DND-41 (cell line): ENCODE measurements around the gene HIBCH.

Experiments used
- ATAC-seq: fragments of 200-7000 bp; cut with Tn5 transposase; 3 replicates; pipeline ENCODE4 v1.9.1; 2021; ENCODE audit warnings: low read depth; ENCODE audit not compliant: insufficient read depth
- DNase-seq: peaks from one replicate; pipeline ENCODE4 v3.0.0-alpha.2; 2020
- H2AFZ ChIP-seq: 2 replicates; pipeline ENCODE4 v1.6.0; 2012; ENCODE audit warnings: low read depth, low read length
- H3K27ac ChIP-seq: 2 replicates; pipeline ENCODE4 v1.5.1; 2012; ENCODE audit warnings: low read length, inconsistent platforms
- H3K27me3 ChIP-seq: fragments of 200-600 bp; sonication (generic); 2 replicates; pipeline ENCODE4 v1.6.0; 2012; ENCODE audit warnings: low read length, mild to moderate bottlenecking, inconsistent platforms; ENCODE audit not compliant: insufficient read depth, poor library complexity
- H3K36me3 ChIP-seq: 2 replicates; pipeline ENCODE4 v1.5.1; 2012; ENCODE audit warnings: low read length, inconsistent platforms; ENCODE audit not compliant: insufficient read depth
- H3K4me1 ChIP-seq: 2 replicates; pipeline ENCODE4 v1.5.1; 2012; ENCODE audit warnings: mild to moderate bottlenecking, low read length; ENCODE audit not compliant: insufficient read depth
- H3K4me2 ChIP-seq: 2 replicates; pipeline ENCODE4 v1.6.0; 2012; ENCODE audit warnings: mild to moderate bottlenecking, moderate library complexity, low read length, inconsistent platforms; ENCODE audit not compliant: insufficient read depth
- H3K4me3 ChIP-seq, 2 experiments: fragments of 200-600 bp in 1 of 2; shearing (Covaris generic) in 1 of 2; 2 replicates each; pipeline ENCODE4 v1.5.1; 2012 to 2016; ENCODE audit warnings: inconsistent platforms in 2 of 2, low read length in 2 of 2, mild to moderate bottlenecking in 2 of 2, low read depth in 1 of 2, moderate library complexity in 1 of 2
- H3K79me2 ChIP-seq: 2 replicates; pipeline ENCODE4 v1.6.0; 2012; ENCODE audit warnings: low read length, inconsistent platforms; ENCODE audit not compliant: insufficient read depth
- H3K9ac ChIP-seq: 2 replicates; pipeline ENCODE4 v1.6.0; 2012; ENCODE audit warnings: low read depth, mild to moderate bottlenecking, inconsistent platforms, low read length, moderate library complexity
- H3K9me3 ChIP-seq: 2 replicates; pipeline ENCODE4 v1.5.1; 2012; ENCODE audit warnings: low read length, moderate library complexity, mild to moderate bottlenecking, inconsistent platforms; ENCODE audit not compliant: insufficient read depth, severe bottlenecking
- H4K20me1 ChIP-seq: 2 replicates; pipeline ENCODE4 v1.6.0; 2012; ENCODE audit warnings: low read length; ENCODE audit not compliant: insufficient read depth
- EZH2 ChIP-seq: IDR thresholded peaks from 3 replicates; pipeline ENCODE4 v1.6.1; 2012; ENCODE audit warnings: borderline replicate concordance, low read depth, mild to moderate bottlenecking, moderate library complexity, low read length, inconsistent platforms; ENCODE audit not compliant: severe bottlenecking
- TF ChIP-seq, protein P1 (sequence below): IDR thresholded peaks from 2 replicates; pipeline ENCODE4 v1.5.1; 2012; ENCODE audit warnings: borderline replicate concordance, low read length, moderate library complexity, mild to moderate bottlenecking; ENCODE audit not compliant: poor library complexity, severe bottlenecking; ENCODE audit errors: extremely low read depth

The HIBCH gene, protein sequence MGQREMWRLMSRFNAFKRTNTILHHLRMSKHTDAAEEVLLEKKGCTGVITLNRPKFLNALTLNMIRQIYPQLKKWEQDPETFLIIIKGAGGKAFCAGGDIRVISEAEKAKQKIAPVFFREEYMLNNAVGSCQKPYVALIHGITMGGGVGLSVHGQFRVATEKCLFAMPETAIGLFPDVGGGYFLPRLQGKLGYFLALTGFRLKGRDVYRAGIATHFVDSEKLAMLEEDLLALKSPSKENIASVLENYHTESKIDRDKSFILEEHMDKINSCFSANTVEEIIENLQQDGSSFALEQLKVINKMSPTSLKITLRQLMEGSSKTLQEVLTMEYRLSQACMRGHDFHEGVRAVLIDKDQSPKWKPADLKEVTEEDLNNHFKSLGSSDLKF

DNA sequence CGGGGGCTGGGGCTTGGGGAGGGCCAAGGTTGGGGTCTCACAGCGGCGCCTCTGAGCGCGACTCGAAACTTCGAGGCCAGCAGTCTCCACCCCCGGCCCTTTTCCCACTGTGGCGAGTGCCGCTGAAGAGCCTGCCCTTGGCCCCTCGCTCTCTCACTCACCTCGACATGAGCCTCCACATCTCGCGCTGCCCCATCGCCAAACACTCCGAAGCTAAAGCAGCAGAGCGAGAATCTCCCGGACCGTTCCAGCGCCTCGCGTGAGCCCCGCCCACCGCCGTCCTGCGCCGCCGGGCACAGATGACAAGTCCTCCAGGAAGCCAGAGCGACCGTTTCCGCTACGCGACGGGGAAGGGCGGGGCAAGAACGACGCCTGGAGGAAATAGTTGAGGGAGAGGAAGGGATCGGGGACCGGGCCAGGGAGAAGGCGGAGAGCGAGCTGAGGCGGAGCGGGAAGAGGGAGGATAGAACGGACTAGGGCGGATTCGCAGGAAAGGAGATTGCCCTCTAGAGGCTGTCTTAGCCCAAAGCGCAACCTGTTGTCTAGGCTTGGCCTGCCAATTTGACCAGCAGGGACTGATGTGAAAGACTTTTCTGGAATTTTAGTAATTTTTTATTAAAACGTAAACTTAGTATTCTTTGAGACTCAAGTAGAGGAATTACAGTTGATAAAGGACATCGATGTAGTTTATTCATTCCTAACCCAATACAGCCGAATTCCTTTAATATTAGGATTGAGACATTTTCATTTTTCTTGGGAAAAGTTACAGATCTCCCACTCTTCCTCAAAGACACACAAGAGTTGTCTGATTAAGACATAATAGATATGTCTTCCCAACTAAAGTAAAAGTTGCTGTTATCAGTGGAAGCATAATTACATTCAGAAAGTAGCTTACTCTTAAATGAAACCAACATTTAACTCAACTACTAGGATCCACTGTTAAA is at the start of gene HIBCH:
TSS of gene HIBCH (minus strand) at position 272 of the 944 bp plus-strand sequence. CDS start at position 196, 76 bp downstream.
- peak within 1 kb of the TSS; percentile 61 to 91 for H3K4me3 ChIP-seq
- H3K4me2 ChIP-seq, result peak within 1 kb of the TSS; percentile 96
- peak within 1 kb of the TSS; percentile 85 for H2AFZ ChIP-seq
- H3K79me2 ChIP-seq, result peaks cover 52% of the 10 kb centered on the region
- no peaks in the 10 kb centered on the region for H4K20me1 ChIP-seq
- peaks cover 51% of the 10 kb centered on the region for H3K4me1 ChIP-seq
- H3K36me3 ChIP-seq, result no peaks in the 10 kb centered on the region
- H3K27me3 ChIP-seq, result no peaks in the 10 kb centered on the region
- no peaks in the 10 kb centered on the region for H3K9me3 ChIP-seq
- H3K9ac ChIP-seq, result peak within 1 kb of the TSS; percentile 59
- DNase-seq, result peak; percentile 96
- no peak for TF ChIP-seq EZH2
- TF ChIP-seq, protein P1, sequence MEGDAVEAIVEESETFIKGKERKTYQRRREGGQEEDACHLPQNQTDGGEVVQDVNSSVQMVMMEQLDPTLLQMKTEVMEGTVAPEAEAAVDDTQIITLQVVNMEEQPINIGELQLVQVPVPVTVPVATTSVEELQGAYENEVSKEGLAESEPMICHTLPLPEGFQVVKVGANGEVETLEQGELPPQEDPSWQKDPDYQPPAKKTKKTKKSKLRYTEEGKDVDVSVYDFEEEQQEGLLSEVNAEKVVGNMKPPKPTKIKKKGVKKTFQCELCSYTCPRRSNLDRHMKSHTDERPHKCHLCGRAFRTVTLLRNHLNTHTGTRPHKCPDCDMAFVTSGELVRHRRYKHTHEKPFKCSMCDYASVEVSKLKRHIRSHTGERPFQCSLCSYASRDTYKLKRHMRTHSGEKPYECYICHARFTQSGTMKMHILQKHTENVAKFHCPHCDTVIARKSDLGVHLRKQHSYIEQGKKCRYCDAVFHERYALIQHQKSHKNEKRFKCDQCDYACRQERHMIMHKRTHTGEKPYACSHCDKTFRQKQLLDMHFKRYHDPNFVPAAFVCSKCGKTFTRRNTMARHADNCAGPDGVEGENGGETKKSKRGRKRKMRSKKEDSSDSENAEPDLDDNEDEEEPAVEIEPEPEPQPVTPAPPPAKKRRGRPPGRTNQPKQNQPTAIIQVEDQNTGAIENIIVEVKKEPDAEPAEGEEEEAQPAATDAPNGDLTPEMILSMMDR, result peak; percentile 72
- H3K27ac ChIP-seq, result peak within 1 kb of the TSS; percentile 78
- ATAC-seq, result peak; percentile 93

DNA sequence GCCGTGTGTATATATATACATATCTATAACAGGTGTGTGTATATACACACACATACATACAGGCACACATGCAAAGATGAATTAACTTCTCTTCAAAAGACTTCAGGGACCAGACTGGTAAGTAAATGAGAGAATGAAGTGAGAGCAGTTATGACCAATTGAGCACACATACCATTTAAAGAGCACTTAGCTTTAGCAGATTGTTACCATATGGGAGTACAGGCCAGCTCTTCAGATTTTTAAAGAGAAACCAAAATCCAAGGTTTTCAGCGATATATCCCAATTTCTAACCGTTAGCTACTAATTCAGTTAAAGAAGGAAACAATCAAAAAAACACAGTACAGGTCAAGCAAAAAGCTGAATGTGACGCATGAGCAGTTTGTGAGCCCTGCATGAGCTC is 47.5 kb upstream of the HIBCH start:
- Histone ChIP-seq H3K9ac (no peak overlapping the region), H3K4me1 (0 out of 2 replicates have a peak, but pooled peaks cover under 1% of the 10 kb centered on the region), H2AFZ (no peak overlapping the region), H3K27ac (no peak overlapping the region), H3K27me3 (no peaks in the 10 kb centered on the region), H3K79me2 (no peaks in the 10 kb centered on the region), H3K4me2 (no peak overlapping the region), H3K4me3 (no peak overlapping the region), H3K36me3 (no peaks in the 10 kb centered on the region), H4K20me1 (no peaks in the 10 kb centered on the region), H3K9me3 (no peaks in the 10 kb centered on the region)
- DNase-seq (no peak), ATAC-seq (no peak)
- TF ChIP-seq, protein P1, result no peak
- TF ChIP-seq EZH2, result no peak

DNA sequence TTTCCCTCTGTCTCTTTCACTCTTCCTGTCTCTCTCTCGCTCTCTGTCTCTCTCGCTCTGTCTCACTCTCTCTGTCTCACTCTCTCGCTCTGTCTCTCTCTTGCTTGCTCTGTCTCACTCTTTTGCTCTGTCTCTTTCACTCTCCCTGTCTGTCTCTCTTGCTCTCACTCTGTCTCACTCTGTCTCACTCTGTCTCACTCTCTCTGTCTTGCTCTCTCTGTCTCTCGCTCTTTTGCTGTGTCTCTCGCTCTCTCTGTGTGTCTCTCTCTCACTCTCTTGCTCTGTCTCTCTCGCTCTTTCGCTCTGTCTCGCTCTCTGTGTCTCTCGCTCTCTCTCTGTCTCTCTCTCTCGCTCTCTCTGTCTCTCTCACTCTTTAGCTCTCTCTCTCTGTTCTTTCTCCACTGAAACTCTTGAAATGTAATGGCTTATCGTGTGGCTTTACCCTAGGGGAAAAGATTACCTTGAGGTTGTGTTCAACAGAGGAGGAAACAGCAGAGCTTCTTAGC is 46.7 kb upstream of the HIBCH start:
- Histone ChIP-seq H3K4me2 (no peak overlapping the region), H3K4me3 (no peak overlapping the region), H3K79me2 (no peaks in the 10 kb centered on the region), H3K9ac (no peak overlapping the region), H3K27me3 (no peaks in the 10 kb centered on the region), H3K9me3 (no peaks in the 10 kb centered on the region), H3K27ac (no peak overlapping the region), H3K36me3 (no peaks in the 10 kb centered on the region), H2AFZ (no peak overlapping the region), H3K4me1 (no peaks in the 10 kb centered on the region), H4K20me1 (no peaks in the 10 kb centered on the region)
- DNase-seq (no peak), ATAC-seq (no peak)
- TF ChIP-seq, protein P1, result no peak
- TF ChIP-seq EZH2, result no peak
